DND-41 (cell line): ENCODE measurements around the gene KDM1B.
"Not testable (repeated sequence)": the region's sequence is repeated elsewhere in the genome, so short reads cannot be mapped to it uniquely, and the experiment has no call there.

Experiments
- ATAC-seq: fragments of 200-7000 bp; cut with Tn5 transposase; 3 replicates; pipeline ENCODE4 v1.9.1; 2021; ENCODE audit warnings: low read depth; ENCODE audit not compliant: insufficient read depth
- DNase-seq: peaks from one replicate; pipeline ENCODE4 v3.0.0-alpha.2; 2020
- H2AFZ ChIP-seq: 2 replicates; pipeline ENCODE4 v1.6.0; 2012; ENCODE audit warnings: low read depth, low read length
- H3K27ac ChIP-seq: 2 replicates; pipeline ENCODE4 v1.5.1; 2012; ENCODE audit warnings: low read length, inconsistent platforms
- H3K27me3 ChIP-seq: fragments of 200-600 bp; sonication (generic); 2 replicates; pipeline ENCODE4 v1.6.0; 2012; ENCODE audit warnings: low read length, mild to moderate bottlenecking, inconsistent platforms; ENCODE audit not compliant: insufficient read depth, poor library complexity
- H3K36me3 ChIP-seq: 2 replicates; pipeline ENCODE4 v1.5.1; 2012; ENCODE audit warnings: low read length, inconsistent platforms; ENCODE audit not compliant: insufficient read depth
- H3K4me1 ChIP-seq: 2 replicates; pipeline ENCODE4 v1.5.1; 2012; ENCODE audit warnings: mild to moderate bottlenecking, low read length; ENCODE audit not compliant: insufficient read depth
- H3K4me2 ChIP-seq: 2 replicates; pipeline ENCODE4 v1.6.0; 2012; ENCODE audit warnings: mild to moderate bottlenecking, moderate library complexity, low read length, inconsistent platforms; ENCODE audit not compliant: insufficient read depth
- H3K4me3 ChIP-seq, 2 experiments: fragments of 200-600 bp in 1 of 2; shearing (Covaris generic) in 1 of 2; 2 replicates each; pipeline ENCODE4 v1.5.1; 2012 to 2016; ENCODE audit warnings: inconsistent platforms in 2 of 2, low read length in 2 of 2, mild to moderate bottlenecking in 2 of 2, low read depth in 1 of 2, moderate library complexity in 1 of 2
- H3K79me2 ChIP-seq: 2 replicates; pipeline ENCODE4 v1.6.0; 2012; ENCODE audit warnings: low read length, inconsistent platforms; ENCODE audit not compliant: insufficient read depth
- H3K9ac ChIP-seq: 2 replicates; pipeline ENCODE4 v1.6.0; 2012; ENCODE audit warnings: low read depth, mild to moderate bottlenecking, inconsistent platforms, low read length, moderate library complexity
- H3K9me3 ChIP-seq: 2 replicates; pipeline ENCODE4 v1.5.1; 2012; ENCODE audit warnings: low read length, moderate library complexity, mild to moderate bottlenecking, inconsistent platforms; ENCODE audit not compliant: insufficient read depth, severe bottlenecking
- H4K20me1 ChIP-seq: 2 replicates; pipeline ENCODE4 v1.6.0; 2012; ENCODE audit warnings: low read length; ENCODE audit not compliant: insufficient read depth
- CTCF ChIP-seq: IDR thresholded peaks from 2 replicates; pipeline ENCODE4 v1.5.1; 2012; ENCODE audit warnings: borderline replicate concordance, low read length, moderate library complexity, mild to moderate bottlenecking; ENCODE audit not compliant: poor library complexity, severe bottlenecking; ENCODE audit errors: extremely low read depth
- EZH2 ChIP-seq: IDR thresholded peaks from 3 replicates; pipeline ENCODE4 v1.6.1; 2012; ENCODE audit warnings: borderline replicate concordance, low read depth, mild to moderate bottlenecking, moderate library complexity, low read length, inconsistent platforms; ENCODE audit not compliant: severe bottlenecking

KDM1B gene

GRCh38 chr6:18207438-18207837, 52.2 kb downstream of the KDM1B start:
- H3K4me3 ChIP-seq = no peak overlapping the region
- no peaks in the 10 kb centered on the region for H4K20me1 ChIP-seq
- H3K79me2 ChIP-seq = no peaks in the 10 kb centered on the region
- no peak for ATAC-seq
- no peaks in the 10 kb centered on the region for H3K4me1 ChIP-seq
- H3K27me3 ChIP-seq = no peaks in the 10 kb centered on the region
- no peak overlapping the region for H2AFZ ChIP-seq
- H3K9me3 ChIP-seq = no peaks in the 10 kb centered on the region
- no peak overlapping the region for H3K9ac ChIP-seq
- no peak overlapping the region for H3K27ac ChIP-seq
- no peak for TF ChIP-seq CTCF
- no peak for TF ChIP-seq EZH2
- H3K4me2 ChIP-seq = no peak overlapping the region
- no peak for DNase-seq
- H3K36me3 ChIP-seq = no peaks in the 10 kb centered on the region

GRCh38 chr6:18207949-18208348, 52.7 kb downstream of the KDM1B start:
- no peaks in the 10 kb centered on the region for H4K20me1 ChIP-seq
- ATAC-seq (no peak), DNase-seq (no peak)
- TF ChIP-seq CTCF (no peak), EZH2 (no peak)
- no peaks in the 10 kb centered on the region for H3K27me3 ChIP-seq
- H3K4me1 ChIP-seq = no peaks in the 10 kb centered on the region
- no peak overlapping the region for H3K9ac ChIP-seq
- no peak overlapping the region for H3K4me2 ChIP-seq
- H3K4me3 ChIP-seq = no peak overlapping the region
- H3K27ac ChIP-seq = no peak overlapping the region
- no peaks in the 10 kb centered on the region for H3K79me2 ChIP-seq
- no peaks in the 10 kb centered on the region for H3K36me3 ChIP-seq
- H2AFZ ChIP-seq = no peak overlapping the region
- no peaks in the 10 kb centered on the region for H3K9me3 ChIP-seq

DNA sequence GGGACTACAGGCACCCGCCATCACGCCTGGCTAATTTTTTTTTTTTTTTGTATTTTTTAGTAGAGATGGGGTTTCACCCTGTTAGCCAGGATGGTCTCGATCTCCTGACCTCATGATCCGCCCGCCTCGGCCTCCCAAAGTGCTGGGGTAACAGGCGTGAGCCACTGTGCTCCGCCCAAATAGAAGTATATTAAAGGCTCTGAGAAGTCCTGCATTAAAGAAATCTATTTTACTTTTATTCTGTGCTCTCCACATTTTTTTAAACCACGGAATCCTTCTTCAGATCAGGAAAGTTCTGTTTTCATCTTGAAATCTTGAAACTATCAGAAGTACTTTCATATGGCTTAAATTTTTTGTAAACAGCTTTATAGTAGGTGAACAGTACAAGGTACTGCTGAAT, 53.6 kb downstream of the KDM1B start:
- H3K4me2 ChIP-seq, H4K20me1 ChIP-seq, ATAC-seq, H3K27ac ChIP-seq, H3K9ac ChIP-seq, H3K4me1 ChIP-seq, H3K36me3 ChIP-seq, DNase-seq, H2AFZ ChIP-seq, H3K79me2 ChIP-seq, H3K27me3 ChIP-seq, H3K9me3 ChIP-seq, H3K4me3 ChIP-seq: not testable (repeated sequence)

DNA sequence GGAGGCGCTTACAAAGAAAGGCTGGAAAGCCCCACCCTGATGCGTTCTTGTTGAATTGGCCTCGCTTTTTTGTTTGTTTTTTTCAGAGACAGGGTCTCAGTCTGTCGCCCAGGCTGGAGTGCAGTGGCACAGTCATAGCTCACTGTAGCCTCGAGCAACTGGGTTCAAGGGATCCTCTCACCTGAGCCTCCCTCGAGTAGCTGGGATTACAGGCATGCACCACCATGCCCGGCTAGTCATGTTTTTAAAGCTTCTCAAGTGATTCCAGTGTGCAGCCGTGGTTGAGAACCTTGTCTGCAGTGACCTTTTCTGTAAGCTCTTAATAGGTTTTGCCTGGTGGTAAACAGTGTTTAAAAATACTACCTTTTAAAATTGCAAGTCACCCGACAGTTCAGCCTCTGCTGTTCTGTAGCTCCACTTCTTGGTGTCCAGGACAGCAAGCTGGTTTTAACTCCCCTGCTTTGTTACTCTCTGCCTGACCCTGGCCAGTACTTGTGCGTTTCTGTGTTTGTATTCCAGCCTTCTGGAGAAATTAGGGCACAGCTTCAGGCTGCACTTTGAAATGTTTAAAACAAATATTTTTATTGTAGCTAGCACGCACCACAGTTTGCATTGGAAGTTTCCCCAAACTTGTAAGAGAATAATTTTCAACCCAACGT, 54.4 kb downstream of the KDM1B start:
- DNase-seq (no peak), ATAC-seq (no peak)
- Histone ChIP-seq H3K36me3 (no peaks in the 10 kb centered on the region), H3K4me2 (no peak overlapping the region), H3K27ac (no peak overlapping the region), H3K9me3 (no peaks in the 10 kb centered on the region), H3K9ac (no peak overlapping the region), H3K79me2 (no peaks in the 10 kb centered on the region), H3K27me3 (no peaks in the 10 kb centered on the region), H3K4me3 (no peak overlapping the region), H2AFZ (no peak overlapping the region), H3K4me1 (no peaks in the 10 kb centered on the region), H4K20me1 (no peaks in the 10 kb centered on the region)
- TF ChIP-seq CTCF = no peak
- no peak for TF ChIP-seq EZH2
